Measurements from ENCODE around the gene TIRAP. TPM values are rescaled to one million over a fixed set of nuclear protein-coding genes. Genes with fewer than 3 reads are reported as not detected.

Gene TIRAP
- total RNA-seq, 8 experiments from 2014 or later, result 2.1 to 11.7 (median 4.5) TPM

DNA sequence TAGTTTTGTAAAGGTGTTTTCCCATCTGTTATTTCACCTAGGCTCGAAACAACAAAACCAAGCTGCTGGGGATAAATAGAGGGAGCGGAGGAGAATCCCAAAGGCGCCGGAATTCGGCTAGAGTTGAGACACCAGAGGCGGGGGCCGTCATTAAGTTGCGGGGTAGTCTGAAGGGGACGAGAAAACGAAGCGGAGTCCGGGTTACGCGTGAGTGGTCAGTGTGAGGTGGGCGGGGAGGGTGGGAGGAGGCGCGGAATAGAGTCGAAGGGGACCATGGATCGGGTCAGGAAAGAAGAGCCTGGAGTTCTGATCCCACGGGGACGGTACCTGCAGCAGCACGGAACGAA is 14.6 kb upstream of the TIRAP start:
- peak; percentile 24 to 55 (median 34) for ATAC-seq (replicated peaks in 6 of 8)
- WGBS, 10 experiments, result 0% methylated on average over 2 to 6 of the region's 23 CpGs; no CpG with 5 or more reads in 5 of the 10 experiments
- peaks cover 10 to 17% of the 10 kb centered on the region in 2 donors for H3K4me1 ChIP-seq (replicated peaks in 1 of 2)
- in situ Hi-C loops (cut with MboI; ENCODE audit: low pct_unique_long_range_greater_than_20kb in 2 of 9, low sequenced_read_pairs in 9 of 9, unreplicated experiment in 9 of 9), result no loop called here
- H3K4me3 ChIP-seq, result peak overlapping the region; percentile 71 to 96 (median 78)
- peak overlapping the region; percentile 96 to 100 for H3K27ac ChIP-seq

- Histone ChIP-seq H3K27ac (peak within 1 kb of the TSS; percentile 96 to 100), H3K4me1 (replicated peaks in 1 of 2) (peaks cover 10 to 17% of the 10 kb centered on the region in 2 donors), H3K4me3 (peak within 1 kb of the TSS; percentile 71 to 96 (median 79))
- in situ Hi-C loops (cut with MboI; ENCODE audit: low pct_unique_long_range_greater_than_20kb in 2 of 9, low sequenced_read_pairs in 9 of 9, unreplicated experiment in 9 of 9), result no loop called here
- 0 to 4% (median 0%) methylated on average over 1 to 11 of the region's 64 CpGs; no CpG with 5 or more reads in 2 of the 10 experiments for WGBS, 10 experiments
- ATAC-seq (replicated peaks in 6 of 8), result peak; percentile 94 to 97 (median 96)
These were observed 13.9 kb upstream of the TIRAP start, which contains the start of the genes FOXRED1 and SRPRA for GRCh38 chr11:126268708-126269579. Gene FOXRED1 (plus strand): TSS chr11:126269154. CDS start chr11:126269207, 53 bp downstream. Gene SRPRA (minus strand): TSS chr11:126268895. CDS start chr11:126268804, 91 bp downstream.

- in situ Hi-C loops (cut with MboI; ENCODE audit: low pct_unique_long_range_greater_than_20kb in 2 of 9, low sequenced_read_pairs in 9 of 9, unreplicated experiment in 9 of 9), result no loop called here
- H3K4me3 ChIP-seq, result no peak overlapping the region
- H3K27ac ChIP-seq, result no peak overlapping the region
- H3K4me1 ChIP-seq (replicated peaks in 1 of 2), result peaks cover 0 to 5% of the 10 kb centered on the region in 2 donors
- peak in 2 of 8 experiments; percentile 9 to 15 for ATAC-seq (replicated peaks in 6 of 8)
- whole genome bisulfite sequencing, 10 experiments, result 96 to 100% (median 100%) methylated on average over 1 to 9 of the region's 11 CpGs; no CpG with 5 or more reads in 4 of the 10 experiments
These were observed 5.6 kb upstream of the TIRAP start for GRCh38 chr11:126277322-126277721.

GRCh38 chr11:126277780-126278179 is 5.1 kb upstream of the TIRAP start:
- H3K4me3 ChIP-seq, result no peak overlapping the region
- WGBS, 10 experiments, result 88 to 100% (median 100%) methylated on average over 1 of the region's 4 CpGs; no CpG with 5 or more reads in 7 of the 10 experiments
- H3K27ac ChIP-seq, result no peak overlapping the region
- in situ Hi-C loops (cut with MboI; ENCODE audit: low pct_unique_long_range_greater_than_20kb in 2 of 9, low sequenced_read_pairs in 9 of 9, unreplicated experiment in 9 of 9), result no loop called here
- peaks cover 0 to 6% of the 10 kb centered on the region in 2 donors for H3K4me1 ChIP-seq (replicated peaks in 1 of 2)
- ATAC-seq (replicated peaks in 6 of 8), result peak in 5 of 8 experiments; percentile 20 to 42 (median 33)

DNA sequence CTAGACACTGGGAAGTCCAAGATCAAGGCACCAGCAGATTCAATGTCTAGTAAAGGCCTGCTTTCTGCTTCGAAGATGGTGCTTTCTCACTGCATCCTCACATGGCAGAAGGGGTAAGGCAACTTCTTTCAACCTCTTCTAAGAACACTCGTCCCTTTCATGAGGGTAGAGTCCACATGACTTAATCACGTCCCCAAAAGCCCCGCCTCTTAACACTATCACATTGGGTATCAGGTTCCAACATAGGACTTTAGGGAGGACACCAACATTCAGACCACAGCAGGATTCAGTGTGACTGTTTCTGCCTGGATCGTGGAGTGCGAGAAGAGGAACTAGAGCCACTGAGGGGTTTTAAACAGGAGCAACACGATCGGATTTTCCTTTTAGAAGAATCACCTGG is 3.7 kb upstream of the TIRAP start:
- Histone ChIP-seq H3K4me3 (no peak overlapping the region), H3K4me1 (replicated peaks in 1 of 2) (peaks cover 6 to 9% of the 10 kb centered on the region in 2 donors), H3K27ac (no peak overlapping the region)
- in situ Hi-C loops (cut with MboI; ENCODE audit: low pct_unique_long_range_greater_than_20kb in 2 of 9, low sequenced_read_pairs in 9 of 9, unreplicated experiment in 9 of 9), result no loop called here
- WGBS, 10 experiments, result 37 to 100% (median 82%) methylated on average over 1 to 6 of the region's 8 CpGs; no CpG with 5 or more reads in 1 of the 10 experiments
- ATAC-seq (replicated peaks in 6 of 8), result no peak

DNA sequence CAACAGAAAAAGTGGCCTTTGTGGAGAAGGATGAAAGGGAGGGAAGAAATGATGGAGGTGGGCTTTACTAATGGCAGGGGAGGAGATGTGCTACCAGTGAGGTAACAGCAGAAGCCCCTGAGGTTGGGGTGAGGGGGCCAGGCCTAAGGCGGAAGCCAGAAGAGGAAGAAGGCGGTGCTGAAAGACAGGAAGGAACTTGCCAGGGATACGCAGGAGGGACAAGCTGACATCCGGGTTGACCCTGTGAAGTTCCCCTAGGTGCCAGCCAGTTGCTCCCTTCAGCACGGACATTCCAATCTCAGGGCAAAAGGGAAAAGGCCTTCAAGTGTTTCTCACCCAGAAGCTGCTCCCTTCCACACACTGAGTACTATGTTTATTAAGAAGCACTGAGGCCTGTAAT is 2.3 kb upstream of the TIRAP start:
- Histone ChIP-seq H3K4me3 (no peak overlapping the region), H3K27ac (no peak overlapping the region), H3K4me1 (replicated peaks in 1 of 2) (peaks cover 6 to 9% of the 10 kb centered on the region in 2 donors)
- 77 to 100% (median 92%) methylated on average over 1 to 5 of the region's 5 CpGs; no CpG with 5 or more reads in 3 of the 10 experiments for WGBS, 10 experiments
- no peak for ATAC-seq (replicated peaks in 6 of 8)
- in situ Hi-C loops (cut with MboI; ENCODE audit: low pct_unique_long_range_greater_than_20kb in 2 of 9, low sequenced_read_pairs in 9 of 9, unreplicated experiment in 9 of 9), result no loop called here

DNA sequence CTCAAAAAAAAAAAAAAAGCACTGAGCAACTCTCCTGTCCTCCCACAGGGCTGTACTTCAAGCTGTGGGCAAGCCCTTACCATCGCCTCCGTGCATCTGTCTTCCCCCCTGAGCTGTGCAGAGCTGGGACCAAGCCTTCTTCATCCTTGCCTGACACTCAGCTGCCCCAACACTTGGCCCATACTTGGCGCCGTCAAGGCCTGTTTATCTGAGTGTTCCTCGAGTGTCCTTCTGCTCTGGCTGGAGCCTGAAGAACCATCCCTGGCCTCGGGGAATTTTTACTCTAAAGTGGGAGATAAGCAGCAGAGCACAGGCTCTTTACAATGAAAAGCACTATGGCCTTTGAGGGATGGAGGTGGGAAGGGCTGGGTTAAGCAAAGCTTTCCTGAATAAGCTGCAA is 1.6 kb upstream of the TIRAP start:
- no peak overlapping the region for H3K27ac ChIP-seq
- WGBS, 10 experiments, result 60 to 100% (median 80%) methylated on average over 1 to 2 of the region's 6 CpGs; no CpG with 5 or more reads in 4 of the 10 experiments

DNA sequence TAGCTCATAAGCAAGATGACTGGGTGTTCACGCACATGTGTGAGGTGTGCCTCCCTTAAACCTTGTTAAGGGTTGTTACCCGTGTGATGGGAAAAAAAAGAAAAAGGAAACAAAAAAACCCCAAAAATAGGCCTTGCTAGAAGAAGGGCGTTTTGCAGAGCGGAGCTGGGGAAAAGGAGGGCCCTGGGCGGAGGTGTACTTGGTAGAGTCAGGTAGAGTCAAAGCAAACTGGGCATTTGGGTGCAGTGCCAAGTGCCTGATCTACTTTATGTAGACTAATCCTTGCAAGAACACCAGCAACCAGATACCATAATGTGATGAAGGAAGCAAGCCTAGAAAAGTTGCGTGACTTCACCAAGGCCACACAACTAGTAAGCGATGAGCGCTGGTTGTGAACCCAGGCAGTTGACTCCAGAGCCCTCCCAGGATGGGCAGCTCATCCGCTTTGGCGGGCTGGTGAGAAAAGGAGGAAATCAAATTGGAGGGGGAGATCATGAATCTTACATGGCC is 1.2 kb upstream of the TIRAP start:
- ATAC-seq (replicated peaks in 6 of 8), result no peak
- Histone ChIP-seq H3K4me1 (replicated peaks in 1 of 2) (peaks cover 6 to 9% of the 10 kb centered on the region in 2 donors), H3K4me3 (no peak overlapping the region), H3K27ac (no peak overlapping the region)
- in situ Hi-C loops (cut with MboI; ENCODE audit: low pct_unique_long_range_greater_than_20kb in 2 of 9, low sequenced_read_pairs in 9 of 9, unreplicated experiment in 9 of 9), result no loop called here
- 80 to 100% (median 95%) methylated on average over 1 to 9 of the region's 10 CpGs; no CpG with 5 or more reads in 1 of the 10 experiments for WGBS, 10 experiments

More for the DNA sequence above, 1.6 kb upstream of the TIRAP start:
- in situ Hi-C loops (cut with MboI; ENCODE audit: low pct_unique_long_range_greater_than_20kb in 2 of 9, low sequenced_read_pairs in 9 of 9, unreplicated experiment in 9 of 9), result no loop called here
- Histone ChIP-seq H3K4me3 (no peak overlapping the region), H3K4me1 (replicated peaks in 1 of 2) (peaks cover 6 to 9% of the 10 kb centered on the region in 2 donors)
- ATAC-seq (replicated peaks in 6 of 8), result no peak

GRCh38 chr11:126282361-126282735 is 545 bp upstream of the TIRAP start:
- in situ Hi-C loops (cut with MboI; ENCODE audit: low pct_unique_long_range_greater_than_20kb in 2 of 9, low sequenced_read_pairs in 9 of 9, unreplicated experiment in 9 of 9), result no loop called here
- peak; percentile 49 to 60 (median 57) for ATAC-seq (replicated peaks in 6 of 8)
- Histone ChIP-seq H3K4me3 (peak overlapping the region; percentile 42 to 64 (median 52)), H3K4me1 (replicated peaks in 1 of 2) (peaks cover 6 to 9% of the 10 kb centered on the region in 2 donors), H3K27ac (no peak overlapping the region)
- WGBS, 10 experiments, result 3 to 37% (median 18%) methylated on average over 5 to 11 of the region's 15 CpGs; no CpG with 5 or more reads in 7 of the 10 experiments

DNA sequence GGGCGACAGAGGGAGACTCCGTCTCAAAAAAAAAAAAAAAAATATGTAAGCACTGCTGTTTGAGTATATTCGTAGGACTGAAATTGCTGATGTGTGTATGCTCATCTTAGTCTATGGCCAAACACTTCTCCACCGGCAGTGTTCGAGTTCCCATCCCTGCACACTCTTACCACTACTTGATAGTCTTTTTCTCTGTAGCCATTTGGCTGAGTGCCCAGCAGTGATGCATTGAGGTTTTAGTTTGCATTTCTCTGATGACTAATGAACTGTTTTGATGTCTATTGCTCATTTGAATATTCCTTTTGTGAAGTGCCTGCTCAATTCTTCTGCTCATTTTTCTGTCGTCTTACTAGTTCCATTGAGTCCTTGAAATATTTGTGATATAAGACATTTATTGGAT is 1.9 kb downstream of the TIRAP start:
- peak in 6 of 8 experiments; percentile 14 to 39 (median 28) for ATAC-seq (replicated peaks in 6 of 8)
- 0 to 100% (median 66%) methylated on average over 1 to 6 of the region's 6 CpGs; no CpG with 5 or more reads in 1 of the 10 experiments for WGBS, 10 experiments
- in situ Hi-C loops (cut with MboI; ENCODE audit: low pct_unique_long_range_greater_than_20kb in 2 of 9, low sequenced_read_pairs in 9 of 9, unreplicated experiment in 9 of 9), result no loop called here
- no peak overlapping the region for H3K27ac ChIP-seq
- H3K4me3 ChIP-seq, result no peak overlapping the region
- peaks cover 6 to 9% of the 10 kb centered on the region in 2 donors for H3K4me1 ChIP-seq (replicated peaks in 1 of 2)

DNA sequence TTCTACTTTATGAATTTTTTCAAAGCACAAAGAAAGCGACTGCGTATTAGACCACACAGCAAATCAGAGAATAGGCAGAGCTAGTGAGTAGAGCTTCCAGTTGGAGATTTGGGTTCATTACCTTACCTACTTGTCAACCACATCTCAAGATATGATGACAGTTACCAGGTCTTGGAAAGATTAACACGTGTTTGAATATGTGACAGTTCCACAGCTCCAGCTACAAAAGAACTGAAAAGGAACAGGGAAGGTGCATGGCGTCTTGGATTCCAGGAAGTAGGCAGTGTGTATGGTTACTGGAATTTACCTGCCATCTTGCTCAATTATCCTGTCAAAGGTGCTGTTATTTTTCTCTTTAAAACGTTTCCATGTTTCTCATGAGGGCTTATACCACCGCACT is 5.3 kb downstream of the TIRAP start:
- H3K27ac ChIP-seq, result no peak overlapping the region
- no peak overlapping the region for H3K4me3 ChIP-seq
- H3K4me1 ChIP-seq (replicated peaks in 1 of 2), result peaks cover 3 to 6% of the 10 kb centered on the region in 2 donors
- in situ Hi-C loops (cut with MboI; ENCODE audit: low pct_unique_long_range_greater_than_20kb in 2 of 9, low sequenced_read_pairs in 9 of 9, unreplicated experiment in 9 of 9), result no loop called here
- no peak for ATAC-seq (replicated peaks in 6 of 8)
- WGBS, 10 experiments, result 84 to 100% (median 93%) methylated on average over 1 to 6 of the region's 6 CpGs; no CpG with 5 or more reads in 2 of the 10 experiments

DNA sequence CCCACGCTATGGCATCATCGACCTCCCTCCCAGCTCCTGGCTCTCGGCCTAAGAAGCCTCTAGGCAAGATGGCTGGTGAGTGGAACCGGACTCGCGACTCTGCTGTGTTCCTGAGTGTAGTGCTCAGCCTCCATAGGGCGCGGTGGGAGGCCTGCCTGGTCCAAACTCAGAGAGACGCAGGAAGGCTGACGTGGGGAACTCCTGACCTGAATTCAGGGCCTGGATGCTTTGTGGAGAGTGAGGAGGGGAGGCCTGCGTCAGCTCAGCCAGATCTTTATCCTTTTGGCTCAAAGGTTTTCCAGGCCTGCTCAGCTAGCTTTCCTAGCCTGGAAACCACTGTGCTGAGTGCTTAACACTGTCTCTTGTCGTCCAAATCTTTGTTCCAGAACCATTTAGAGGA is 8.0 kb downstream of the TIRAP start:
- Histone ChIP-seq H3K4me1 (replicated peaks in 1 of 2) (no peaks in the 10 kb centered on the region), H3K27ac (no peak overlapping the region), H3K4me3 (no peak overlapping the region)
- ATAC-seq (replicated peaks in 6 of 8), result no peak
- WGBS, 10 experiments, result 90 to 100% (median 97%) methylated on average over 1 to 7 of the region's 12 CpGs; no CpG with 5 or more reads in 4 of the 10 experiments
- in situ Hi-C loops (cut with MboI; ENCODE audit: low pct_unique_long_range_greater_than_20kb in 2 of 9, low sequenced_read_pairs in 9 of 9, unreplicated experiment in 9 of 9), result no loop called here

GRCh38 chr11:126293726-126294125 is 10.8 kb downstream of the TIRAP start:
- no peak for ATAC-seq (replicated peaks in 6 of 8)
- Histone ChIP-seq H3K4me1 (replicated peaks in 1 of 2) (no peaks in the 10 kb centered on the region), H3K4me3 (no peak overlapping the region), H3K27ac (no peak overlapping the region)
- in situ Hi-C loops (cut with MboI; ENCODE audit: low pct_unique_long_range_greater_than_20kb in 2 of 9, low sequenced_read_pairs in 9 of 9, unreplicated experiment in 9 of 9), result no loop called here
- 83 to 100% (median 96%) methylated on average over 1 to 4 of the region's 5 CpGs; no CpG with 5 or more reads in 3 of the 10 experiments for WGBS, 10 experiments

All from motor neuron (in vitro differentiated cells).